SHP77 (cell line): Measurements from ENCODE around the gene SCART1.
"Not testable (repeated sequence)": the region's sequence is repeated elsewhere in the genome, so short reads cannot be mapped to it uniquely, and the experiment has no call there.

Experiments
- DNase-seq, 2 experiments: peaks; one replicate each; lab custom pipeline; 2025; lab: John Stamatoyannopoulos, UW

The SCART1 gene

DNA sequence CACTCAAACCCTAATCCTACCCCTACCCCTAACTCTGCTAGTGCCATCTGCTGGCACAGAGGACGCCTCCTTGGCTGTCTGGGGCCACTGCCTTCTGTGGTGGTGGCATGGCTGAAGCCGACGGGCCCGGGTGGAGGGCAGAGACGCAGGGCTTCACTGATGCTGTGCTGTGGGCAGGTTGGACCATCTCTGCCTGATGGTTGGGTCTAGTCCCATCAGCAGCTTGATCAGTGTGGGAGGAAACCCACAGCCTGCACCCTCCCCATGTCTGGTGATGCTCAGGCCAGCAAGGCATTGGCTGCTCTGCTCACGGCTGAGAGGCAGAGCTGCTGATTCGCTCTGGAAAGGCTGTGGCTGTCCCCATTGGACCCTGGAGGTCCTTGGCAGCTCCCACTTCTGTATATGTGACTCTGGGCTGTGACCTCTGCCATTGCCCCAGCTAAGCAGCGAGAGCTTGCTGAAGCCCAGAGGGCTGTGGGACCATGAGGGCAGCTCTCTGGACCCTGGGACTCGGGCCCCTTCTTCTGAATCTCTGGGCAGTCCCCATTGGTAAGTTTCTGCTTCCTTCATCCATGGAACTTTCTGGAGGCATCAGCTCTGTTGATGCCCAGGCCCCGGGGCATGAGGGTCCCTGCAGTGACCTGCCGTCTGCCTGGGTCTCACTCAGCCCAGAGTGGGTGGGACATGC, at the start of gene SCART1:
Gene SCART1, plus strand, starts transcription at position 430 of the 688 bp plus-strand sequence. Its CDS starts 53 bp downstream, at position 483.
- DNase-seq = no peak

DNA sequence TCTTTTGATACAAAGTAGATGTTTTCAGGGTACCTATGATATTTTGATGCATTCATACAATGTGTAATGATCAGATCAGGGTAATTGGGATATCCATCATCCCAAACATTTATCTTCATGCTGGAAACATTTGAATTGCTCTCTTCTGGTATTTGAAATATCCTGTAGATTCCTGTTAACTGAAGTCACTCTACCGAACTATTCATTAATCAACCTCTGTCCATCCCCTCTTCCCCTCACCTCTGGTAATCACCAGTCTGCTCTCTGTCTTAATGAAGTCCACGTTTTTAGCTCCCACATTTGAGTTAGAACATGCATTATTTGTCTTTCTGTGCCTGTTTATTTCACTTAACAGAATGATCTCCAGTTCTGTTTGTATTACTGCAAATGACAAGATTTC, 48.5 kb upstream of the SCART1 start:
- no peak for DNase-seq

DNA sequence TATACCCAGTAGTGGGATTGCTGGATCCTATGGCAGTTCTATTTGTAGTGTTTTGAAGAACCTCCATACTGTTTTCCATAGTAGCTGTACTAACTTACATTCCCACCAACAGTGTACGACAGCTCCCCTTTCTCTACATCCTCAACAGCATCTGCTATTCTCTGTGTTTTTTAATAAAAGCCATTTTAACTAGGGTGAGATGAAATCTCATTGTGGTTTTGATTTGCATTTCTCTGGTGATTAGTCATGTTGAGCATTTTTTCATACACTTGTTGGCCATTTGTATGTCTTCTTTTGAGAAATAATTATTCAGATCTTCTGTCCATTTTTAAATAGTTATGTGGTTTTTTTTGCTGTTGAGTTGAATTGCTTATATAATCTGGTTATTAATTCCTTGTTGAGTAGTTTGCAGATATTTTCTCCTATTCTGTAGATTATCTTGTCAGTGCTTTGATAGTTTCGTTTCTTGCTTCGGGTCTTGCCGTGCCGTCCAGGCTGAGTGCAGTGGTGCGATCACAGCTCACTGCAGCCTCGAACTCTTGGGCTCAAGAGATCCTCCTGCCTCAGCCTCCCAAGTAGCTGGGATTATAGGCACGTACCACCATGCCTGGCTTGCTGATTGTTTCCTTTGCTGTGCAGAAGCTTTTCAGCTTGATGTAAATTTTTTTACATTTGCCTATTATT, 47.8 kb upstream of the SCART1 start:
- no peak for DNase-seq

DNA sequence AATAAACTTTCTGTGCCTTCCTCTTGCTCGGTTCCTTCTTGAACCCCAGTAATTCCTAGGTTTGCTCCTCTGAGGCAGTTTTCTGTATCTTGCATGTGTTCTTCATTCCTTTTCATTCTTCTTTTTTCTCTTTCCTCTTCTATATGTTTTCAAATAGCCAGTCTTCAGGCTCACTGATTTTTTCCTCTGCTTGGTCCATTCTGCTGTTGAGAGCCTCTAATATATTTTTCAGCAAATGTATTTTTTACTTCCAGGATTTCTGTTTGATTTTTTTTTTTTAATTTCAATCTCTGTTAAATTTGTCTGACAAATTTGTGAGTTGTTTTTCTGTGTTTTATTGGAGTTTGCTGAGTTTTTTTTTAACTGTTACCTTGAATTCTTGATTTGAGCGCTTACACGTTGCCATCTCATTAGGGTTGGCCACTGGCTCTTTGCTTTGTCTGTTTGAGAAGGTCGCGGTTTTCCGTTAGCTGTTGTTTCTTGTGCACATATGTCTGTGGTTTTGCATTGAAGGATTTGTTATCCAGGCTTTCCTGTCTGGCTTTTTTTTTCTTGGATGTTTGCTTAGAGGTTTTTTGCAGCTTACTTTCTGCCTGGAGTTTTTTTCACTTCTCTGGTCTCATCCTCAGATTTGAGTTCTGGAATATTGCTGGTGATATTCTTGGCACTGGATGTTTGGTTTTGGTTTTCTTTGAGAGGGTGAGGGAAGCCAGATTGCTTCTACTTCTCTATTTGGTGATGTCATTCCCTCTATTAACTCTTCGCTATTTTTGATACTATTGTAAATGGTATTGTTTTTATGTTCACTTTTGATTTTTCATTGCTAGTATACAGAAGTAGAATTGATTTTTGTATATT, 42.0 kb upstream of the SCART1 start:
- no peak for DNase-seq

DNA sequence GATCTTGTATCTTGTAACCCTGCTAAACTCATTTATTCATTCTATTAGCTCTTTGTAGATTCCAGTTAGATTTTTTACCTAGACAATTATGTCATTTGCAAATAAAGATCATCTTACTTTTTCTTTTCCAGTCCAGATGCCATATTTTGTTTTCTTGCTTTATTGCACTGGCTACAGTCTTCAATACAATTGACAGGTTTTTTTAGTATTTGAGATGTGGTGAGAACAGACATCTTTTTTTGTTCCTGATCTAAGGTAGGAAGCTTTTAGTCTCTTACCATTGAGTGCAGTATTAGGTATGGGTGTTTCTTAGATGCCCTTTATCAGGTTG, 41.4 kb upstream of the SCART1 start:
- no peak for DNase-seq

DNA sequence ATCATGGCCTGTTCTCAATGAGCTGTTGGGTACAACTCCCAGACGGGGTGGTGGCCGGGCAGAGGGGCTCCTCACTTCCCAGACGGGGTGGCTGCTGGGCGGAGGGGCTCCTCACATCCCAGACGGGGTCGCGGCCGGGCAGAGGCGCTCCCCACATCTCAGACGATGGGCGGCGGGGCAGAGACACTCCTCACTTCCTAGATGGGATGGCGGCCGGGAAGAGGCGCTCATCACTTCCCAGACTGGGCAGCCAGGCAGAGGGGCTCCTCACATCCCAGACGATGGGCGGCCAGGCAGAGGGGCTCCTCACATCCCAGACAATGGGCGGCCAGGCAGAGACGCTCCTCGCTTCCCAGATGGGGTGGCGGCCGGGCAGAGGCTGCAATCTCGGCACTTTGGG, 39.3 kb upstream of the SCART1 start:
- DNase-seq = not testable (repeated sequence)

DNA sequence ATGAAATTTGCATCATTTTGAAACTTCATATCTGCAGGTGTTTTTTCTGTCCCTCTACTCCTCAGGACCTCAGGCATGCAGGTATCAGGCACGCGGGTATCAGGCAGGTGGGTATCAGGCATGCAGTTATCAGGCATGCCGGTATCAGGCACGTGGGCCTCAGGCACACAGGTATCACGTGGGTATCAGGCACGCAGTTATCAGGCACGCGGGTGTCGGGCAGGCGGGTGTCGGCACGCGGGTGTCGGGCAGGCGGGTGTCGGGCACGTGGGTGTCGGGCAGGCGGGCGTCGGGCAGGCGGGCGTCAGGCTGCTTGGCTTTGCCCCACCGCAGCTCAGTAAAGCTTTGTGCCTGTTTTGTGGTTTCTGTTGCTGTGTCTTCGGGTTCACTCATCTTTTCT, 38.0 kb upstream of the SCART1 start:
- no peak for DNase-seq

DNA sequence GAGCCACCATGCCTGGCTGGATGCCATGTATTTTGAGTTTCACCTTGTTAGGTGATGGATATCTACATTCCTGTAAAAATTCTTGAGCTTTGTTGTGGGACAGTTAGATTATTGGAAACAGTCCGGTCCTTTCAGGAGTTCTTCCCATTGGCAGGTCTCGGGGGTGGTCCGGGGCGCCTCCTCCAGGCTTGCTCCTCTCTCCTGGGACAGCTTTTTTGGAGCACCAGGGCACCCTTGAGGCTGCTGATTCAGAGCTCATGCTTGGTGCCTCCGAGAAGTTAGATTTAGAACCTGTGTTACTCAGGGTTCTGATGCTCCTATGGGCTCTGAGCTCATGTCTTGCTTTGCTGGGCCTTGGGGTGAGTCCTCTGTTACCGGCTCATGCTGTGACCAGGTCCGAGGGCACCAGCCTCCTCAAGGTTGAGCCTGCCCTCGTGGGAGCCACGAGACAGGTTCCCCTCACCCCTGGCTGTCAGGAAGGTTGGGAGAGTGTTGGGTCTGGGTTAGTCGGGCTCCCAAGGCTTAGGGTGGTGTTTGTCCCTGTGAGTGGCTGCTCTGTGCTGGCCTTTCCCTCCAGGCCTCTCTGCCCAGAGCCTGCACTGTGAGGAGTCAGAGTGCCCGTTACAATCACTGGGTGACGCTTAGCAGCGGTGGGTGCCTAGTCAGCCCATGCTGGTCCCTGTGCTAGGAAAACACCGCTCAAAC, 35.3 kb upstream of the SCART1 start:
- DNase-seq = no peak

DNA sequence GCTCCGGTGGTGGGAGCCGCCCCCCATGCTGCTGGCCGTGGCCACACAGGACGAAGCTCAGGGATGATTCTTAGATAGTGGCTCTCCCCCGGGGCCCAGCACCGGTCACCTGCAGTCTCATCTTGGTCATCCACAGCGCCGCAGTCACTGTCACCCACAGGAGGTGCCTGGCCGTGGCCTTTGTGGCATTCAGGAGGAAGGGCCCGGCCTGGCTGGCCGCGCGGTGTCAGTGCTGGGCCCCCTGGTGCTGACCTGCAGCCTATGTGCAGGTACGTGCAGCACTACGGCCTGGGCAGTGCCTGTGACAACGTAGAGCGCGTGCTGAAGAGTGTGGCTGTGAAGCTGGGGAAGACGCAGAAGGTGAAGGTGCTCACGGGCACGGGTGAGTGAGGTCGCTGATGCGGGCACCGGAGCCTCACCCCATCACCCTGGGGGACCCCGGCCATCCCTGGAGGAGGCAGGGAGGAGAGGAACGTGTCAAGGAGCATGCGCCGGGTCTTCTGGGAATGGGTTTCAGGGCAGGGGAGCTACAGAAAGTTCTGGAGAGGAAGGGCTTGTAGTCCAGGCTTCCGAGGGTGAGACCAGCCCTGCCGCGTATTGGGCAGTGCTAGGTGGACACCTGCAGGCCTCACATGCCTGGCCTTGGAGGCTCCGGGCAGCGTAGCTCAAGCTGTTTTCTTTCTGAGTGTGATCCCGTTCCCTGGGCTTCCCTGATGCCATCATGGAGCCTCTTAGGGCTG, 34.4 kb upstream of the SCART1 start:
- DNase-seq = no peak

DNA sequence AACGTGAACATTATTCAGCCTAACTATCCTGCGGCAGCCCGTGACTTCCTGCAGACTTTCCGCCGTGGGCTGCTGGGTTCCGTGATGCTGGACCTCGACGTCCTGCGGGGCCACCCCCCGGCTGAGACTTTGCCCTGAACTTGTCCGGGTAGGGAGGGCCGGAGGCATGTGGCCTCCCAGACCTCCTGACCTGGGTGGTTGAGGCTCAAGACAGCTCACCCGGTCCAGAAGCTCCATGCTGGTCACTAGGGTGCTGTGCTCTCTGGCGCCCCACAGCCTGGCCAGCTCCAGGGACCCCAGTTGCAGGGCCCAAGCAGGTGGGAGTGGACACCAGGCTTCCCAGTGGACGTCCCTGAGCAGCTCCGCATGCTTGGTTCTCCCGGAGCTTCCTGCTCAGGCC, 33.7 kb upstream of the SCART1 start:
- no peak for DNase-seq

DNA sequence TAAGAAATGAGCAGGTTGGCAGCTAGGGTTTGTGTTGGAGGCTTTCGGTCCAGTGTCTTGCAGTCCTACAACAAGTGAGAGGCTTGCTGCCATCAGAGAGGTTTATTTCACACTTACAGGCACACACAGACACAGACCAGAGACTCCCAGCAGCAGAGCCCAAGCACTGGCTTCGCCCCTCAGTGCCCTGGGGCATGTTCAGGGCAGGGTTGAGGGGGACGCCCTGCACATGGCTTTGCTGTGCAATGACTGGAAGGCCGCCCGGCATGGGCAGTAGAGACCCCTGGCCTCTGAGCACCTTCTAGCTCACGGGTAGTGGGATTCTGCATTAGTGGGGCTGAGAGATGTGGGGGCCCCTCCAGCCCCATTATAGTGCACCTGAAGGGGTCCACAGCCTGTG, 33.2 kb upstream of the SCART1 start:
- DNase-seq = no peak

DNA sequence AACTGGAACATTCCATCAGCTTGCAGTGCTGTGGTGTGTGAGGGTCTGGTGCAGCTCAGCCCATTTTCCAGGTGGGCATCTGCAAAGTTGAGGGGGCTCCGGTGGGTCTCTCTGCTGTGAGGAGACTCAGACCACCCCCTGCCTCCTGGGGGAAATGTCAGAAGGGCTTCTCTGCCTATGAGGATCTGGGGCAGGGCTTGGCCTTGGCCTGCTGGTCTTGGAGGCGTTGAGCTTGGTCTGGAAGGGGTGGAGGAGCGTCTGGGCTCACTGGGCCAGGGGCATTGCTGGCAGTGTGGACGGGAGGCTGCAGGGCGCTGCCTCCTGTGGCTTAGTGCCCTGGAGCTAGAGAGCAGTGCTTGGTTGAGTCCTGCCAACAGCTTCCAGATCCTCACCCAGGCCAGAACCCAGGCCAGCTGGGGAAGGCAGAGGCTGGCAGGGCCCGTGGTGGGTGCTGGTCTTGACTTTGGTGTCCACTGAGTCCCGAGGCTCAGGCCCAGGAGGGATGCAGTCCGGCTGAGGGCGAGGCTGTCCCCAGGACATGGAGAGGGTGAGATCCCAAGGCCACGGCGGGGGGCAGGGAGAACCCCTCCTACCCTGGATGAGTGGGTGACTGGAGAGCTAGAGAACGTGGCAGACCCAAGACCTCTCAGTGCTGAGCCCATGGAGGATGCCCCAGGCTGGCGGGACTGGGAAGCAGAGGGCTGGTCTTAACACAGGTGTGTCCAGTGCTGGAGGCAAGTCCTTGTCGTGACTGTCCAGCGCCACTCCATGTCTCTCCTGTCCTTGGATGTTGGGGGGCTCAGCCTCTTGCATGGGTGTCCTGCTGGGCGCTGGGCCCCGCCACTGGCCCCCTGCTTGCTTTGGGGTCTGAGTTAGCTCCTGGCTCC, 32.2 kb upstream of the SCART1 start:
- DNase-seq = no peak

DNA sequence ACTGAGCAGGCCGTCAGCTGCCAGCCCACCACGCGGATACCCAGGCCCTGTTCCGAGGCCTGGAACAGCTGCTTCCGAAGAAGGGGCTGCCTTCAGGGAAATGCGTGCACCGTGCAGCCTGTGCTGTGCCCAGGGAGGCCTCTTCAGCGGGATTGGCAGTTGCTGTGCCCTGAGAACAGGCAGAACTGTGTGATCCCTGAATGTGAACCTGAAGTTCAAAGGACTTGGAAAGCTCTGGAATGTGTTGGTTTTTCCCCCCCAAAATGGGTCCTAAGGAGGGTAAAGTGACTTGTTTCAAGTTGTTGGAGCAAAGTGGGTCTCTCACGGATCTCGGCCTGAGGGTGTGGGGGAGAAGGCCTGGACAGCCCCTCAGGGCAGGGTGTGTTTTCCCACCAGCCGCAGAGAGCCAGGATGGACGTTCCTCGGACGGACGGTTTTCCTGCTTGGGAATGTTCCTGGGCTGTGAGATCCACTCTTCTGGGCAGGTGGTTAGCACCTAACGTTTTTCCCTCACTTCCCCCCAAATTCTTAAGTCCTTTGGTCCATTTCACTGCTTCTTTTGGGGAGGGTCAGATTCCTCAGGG, 31.4 kb upstream of the SCART1 start:
- DNase-seq = no peak

DNA sequence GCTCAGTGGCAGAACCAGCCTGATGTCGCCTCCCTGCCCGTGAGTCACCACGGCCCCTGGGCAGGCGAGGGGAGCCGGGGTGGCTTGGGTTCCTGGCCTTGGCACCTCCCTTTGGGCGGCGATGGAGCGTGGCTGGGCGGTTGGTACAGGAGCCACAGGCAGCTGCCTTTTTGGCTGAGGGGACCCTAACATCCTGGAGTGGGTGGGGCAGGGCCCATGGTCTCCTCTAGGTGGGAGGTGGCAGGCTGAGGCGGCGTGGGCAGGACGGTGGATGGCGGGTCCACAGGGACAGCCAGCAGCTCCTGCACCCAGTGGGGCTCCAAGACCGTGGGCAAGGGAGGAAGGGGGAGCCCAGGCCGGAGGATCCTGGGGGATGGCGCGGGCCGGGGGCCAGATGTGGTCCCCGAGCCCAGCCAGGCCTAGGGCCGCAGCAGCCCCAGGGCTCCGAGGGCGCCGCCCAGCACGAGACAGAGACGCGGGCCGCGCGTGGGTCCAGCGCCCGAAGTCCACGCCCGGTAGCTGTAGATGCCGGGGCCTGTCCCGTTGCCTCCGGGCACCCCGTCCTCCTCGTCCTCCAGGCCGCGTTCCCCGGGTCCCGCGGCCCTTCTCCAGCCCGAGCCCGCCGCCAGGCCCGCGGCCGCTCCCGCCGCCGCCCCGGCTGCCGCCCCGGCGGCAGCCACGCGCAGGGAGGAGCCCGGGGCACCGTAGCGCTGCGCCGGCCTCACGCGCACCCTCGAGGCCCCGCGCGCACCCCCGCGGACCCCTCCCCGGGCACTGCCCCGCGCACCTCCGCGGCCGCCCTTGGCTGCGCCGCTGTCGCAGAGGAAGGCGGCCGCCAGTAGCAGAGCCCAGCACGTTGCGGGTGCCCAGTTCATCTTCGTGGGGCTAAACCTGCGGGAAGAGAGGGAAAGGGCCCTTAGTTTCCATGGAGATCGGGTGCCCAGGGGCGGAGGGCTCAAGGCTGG, 30.7 kb upstream of the SCART1 start:
- DNase-seq = no peak

DNA sequence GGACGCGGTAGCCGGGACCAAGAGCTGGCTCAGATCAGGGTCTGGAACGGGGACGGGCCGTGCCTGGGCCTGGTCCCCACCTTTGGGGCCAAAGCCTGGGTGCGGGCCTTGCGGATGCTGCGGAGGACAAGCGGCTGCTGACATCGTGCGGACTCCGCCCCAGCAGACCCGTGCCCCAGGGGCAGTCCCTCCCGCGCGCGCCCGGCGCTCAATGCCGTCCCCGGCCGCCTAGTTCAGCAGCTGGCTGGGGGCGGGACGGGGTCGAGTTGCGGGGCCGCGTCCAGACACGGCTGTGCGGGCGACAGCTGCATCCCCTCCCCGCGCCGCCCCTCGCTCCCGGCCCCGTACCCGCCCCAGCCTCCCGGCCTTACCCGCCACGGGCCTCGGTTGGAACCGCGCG, 29.6 kb upstream of the SCART1 start:
- DNase-seq = not testable (repeated sequence)

DNA sequence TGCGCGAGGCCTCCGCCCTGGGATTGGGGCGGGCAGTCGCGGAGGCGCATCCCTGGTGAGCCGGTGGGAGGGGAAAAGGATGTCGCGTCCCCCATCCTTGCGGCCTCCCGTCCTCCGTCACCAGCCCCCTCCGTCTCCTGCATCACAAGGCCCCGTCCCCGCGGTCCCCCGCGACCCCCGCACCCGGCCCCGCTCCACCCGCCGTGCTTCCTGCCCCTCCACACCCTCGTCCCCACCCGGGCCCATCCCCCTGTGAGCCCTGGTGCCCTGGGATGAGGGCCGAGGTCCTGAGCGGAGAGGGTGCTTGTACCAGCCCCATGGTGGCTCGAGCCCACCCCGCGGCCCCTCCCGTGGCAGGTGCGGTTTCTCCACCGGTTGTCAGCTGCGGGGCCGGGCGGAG, 29.1 kb upstream of the SCART1 start, which contains the start of gene SPRN:
Gene SPRN, minus strand, starts transcription at position 25 of the 400 bp plus-strand sequence. CDS start 944 bp downstream, outside the sequence.
- DNase-seq = not testable (repeated sequence)

DNA sequence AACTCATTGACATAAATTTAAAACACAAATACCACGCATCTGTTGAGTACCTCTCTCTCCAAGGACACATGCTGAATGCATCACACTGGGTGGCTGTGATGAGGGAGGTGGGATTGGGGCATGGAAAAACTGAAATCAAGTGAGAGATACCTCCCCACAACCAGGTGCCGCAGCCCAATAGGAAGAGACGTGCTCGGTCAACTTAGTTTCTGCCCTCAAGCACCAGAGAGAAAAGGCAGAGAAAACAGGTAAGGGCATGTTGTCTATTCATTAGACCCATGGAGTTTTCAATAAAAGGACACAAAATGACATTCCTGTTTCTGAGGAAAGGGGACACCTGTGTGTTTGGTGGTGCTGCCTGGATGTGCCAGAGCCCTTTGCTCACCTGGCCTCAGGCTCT, 24.2 kb upstream of the SCART1 start:
- DNase-seq = not testable (repeated sequence)

DNA sequence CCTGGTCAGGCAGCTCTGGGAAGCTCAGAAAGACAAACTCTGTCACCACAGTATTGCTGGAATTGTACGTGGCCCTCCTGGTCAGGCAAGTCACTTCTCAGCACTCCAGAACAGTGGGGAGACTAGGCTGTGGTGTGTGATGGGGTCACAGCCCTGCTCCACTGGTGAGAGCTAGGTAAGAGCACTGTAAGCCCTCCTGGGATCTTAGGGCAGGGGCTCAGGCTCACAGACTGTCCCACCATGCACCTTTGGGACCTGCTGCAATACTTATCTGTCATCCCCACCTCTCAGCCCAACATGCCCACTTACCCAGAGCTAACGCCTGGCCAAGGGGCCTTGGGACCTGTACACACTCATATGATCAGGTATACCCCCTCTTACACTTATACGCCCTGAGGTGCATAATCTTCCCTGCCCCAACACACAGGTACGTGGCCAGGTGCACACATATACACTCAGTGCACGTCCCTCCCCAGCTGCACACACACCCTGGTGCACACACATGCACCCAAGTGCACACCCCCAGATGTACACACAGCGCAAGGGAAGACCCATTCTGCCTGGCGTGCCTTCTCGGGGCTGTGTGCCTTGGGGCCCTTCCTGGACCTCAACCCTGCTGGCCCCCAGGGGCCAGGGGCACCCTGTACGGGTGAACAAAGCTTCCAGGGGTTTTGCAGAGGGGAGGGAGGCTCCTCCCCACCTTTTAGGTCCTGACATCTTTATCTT, 21.7 kb upstream of the SCART1 start:
- not testable (repeated sequence) for DNase-seq
